NCI-H1436 treated with DMSO at 0.1 percent for 48 hours (cell line): ENCODE data around the gene MIA.
"Not testable (repeated sequence)": the region's sequence is repeated elsewhere in the genome, so short reads cannot be mapped to it uniquely, and the experiment has no call there.

ENCODE experiments used
- DNase-seq: peaks from one replicate; lab custom pipeline; 2025; lab: John Stamatoyannopoulos, UW

Gene MIA

DNA sequence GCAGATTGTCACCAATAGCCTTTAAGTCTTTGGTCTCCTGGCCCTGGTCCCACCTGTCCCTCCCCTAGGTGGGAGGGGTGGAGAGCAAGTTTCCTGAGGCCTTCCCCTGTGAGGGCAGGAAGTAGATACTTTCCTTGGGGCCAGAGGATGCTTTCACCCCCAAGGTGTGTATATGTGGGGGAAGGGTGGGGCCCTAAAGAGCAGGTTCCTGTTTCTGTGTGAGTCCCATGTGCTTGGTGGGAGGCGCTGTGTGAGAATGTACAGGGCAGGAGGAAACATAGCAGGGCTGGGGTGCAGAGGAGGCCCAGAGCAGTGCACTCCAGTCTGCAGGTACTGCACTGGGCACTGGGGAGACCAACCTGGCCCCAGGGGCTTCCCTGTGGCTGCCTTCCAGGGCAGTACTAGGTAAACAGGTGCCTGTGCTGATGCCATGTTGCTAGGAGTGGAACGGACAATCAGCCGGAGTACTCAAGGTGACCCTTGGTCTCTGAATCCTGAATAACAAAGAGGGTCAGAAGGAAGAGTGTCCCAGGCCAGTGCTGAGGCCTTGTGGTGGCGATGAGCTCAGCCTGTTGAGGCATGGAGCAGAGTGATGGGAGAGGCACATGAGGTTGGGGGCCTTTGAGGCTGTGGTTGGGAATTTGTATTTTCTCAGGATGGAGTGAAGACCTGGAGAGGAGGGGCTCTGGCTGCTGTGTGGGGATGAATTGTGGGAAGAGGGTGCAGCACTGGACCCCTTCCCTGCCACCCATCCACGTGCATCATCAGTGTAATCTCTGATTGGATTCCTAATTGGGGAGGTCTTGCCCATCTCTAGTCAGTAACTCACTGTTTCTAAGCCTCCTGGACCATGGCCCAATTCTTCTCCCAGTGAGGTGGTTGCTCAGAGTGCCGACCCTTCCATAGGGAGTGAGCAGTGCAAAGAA lies 28.8 kb downstream of the MIA start:
- DNase-seq, result no peak

DNA sequence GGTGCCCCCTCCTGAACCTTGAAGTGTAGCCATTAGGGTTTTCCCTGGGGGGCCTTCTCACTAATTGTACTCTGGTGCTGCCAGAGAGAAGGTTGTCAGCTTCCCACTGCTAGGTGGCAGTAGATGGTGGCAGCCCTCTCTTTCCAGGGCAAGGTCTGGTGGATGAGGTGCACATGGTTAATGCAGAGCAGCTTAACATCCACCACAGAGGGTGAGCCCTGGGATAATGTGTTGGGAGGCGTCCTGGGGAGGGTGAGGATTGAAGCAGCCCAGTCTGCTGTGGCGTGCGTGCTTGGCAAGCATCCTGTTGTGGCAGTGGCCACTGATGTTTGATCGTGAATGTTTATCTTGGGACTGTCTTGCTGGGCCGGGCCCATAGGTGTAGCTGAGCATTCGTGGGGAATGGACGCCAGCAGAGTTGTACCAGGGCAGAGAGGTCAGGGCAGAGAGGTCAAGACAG lies 29.5 kb downstream of the MIA start:
- no peak for DNase-seq

DNA sequence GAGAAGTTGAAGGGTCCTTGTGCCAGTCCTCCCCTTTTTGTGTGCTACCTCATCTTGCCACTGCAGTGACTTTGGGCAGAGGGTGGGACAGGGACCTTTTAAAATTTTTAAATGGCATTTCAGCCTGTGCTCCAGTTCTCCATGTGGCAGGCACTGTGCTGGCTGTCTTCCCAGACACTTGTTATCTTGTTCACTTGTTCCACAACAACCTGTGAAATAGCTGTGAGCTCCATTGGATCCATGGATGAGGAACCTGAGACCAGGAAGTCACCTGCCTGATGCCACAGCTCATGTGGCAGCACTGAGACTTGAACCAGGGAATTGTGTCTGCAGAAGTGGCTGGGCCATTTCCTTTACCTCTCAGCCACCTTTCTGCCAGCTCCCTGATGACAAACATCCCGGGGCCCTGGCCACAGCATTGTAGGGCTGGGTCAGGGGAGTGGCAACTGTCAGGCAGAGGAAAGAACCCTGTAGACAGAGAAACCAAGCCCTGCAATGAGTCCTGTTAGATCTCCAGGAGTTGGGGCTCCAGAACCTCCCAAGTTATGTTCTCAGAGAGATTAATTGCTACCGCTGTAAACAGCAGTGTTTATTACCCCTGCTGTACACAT lies 30.0 kb downstream of the MIA start:
- no peak for DNase-seq

DNA sequence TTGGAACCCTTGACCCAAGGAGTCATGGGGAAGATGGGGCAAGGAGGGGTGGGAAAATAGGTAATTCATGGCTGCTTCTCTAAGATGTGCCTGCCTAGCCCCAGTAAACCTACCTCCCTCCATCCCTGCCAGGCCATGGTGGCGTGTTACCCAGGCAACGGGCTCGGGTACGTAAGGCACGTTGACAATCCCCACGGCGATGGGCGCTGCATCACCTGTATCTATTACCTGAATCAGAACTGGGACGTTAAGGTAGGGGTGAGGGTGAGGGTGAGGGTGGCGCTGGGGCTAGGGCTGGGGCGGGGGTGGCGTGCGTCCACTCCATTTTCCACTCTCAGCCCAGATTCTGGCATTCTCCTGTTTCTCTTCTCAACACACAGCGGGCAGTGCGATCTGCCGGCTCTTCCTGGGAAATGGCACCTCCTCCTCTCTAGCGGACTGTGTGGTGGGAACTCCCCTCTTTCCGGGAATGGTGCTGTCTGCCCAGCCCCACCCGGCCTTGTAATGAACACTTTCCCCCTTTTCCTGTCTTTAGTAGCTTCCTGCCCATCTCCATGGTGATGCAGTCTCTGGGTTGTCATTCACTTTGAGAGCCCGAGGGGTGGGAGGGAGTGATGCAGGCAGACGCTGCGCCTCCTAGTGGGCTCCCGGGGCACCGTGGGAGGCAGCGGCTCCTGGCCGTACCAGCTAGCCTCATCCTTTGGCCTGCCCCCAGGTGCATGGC lies 31.3 kb downstream of the MIA start:
- no peak for DNase-seq

DNA sequence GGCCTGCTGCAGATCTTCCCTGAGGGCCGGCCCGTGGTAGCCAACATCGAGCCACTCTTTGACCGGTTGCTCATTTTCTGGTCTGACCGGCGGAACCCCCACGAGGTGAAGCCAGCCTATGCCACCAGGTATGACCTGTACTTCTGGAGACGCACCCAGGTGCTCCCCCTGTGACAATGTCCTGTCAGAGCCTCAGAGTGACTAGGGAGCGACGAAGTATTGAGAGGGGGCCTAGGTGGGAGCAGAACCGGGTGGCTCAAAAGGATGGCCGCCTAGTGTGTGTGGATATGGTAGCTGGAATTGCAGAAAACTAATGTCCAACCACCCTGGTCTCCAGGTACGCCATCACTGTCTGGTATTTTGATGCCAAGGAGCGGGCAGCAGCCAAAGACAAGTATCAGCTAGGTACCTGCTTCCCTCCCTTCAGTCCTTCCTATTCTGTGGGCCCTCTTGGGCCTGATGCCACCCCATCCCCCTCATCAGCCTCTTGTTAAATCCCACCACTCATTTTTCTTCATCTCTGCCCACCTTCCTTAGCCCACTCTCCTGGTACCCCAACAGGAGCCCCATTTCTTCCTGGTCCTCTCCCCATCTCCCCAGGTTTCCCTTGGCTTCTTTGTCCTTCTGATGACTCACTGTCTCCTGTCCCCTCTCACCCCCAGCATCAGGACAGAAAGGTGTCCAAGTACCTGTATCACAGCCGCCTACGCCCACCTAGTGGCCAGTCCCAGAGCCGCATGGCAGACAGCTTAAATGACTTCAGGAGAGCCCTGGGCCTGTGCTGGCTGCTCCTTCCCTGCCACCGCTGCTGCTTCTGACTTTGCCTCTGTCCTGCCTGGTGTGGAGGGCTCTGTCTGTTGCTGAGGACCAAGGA lies 32.1 kb downstream of the MIA start:
- no peak for DNase-seq

DNA sequence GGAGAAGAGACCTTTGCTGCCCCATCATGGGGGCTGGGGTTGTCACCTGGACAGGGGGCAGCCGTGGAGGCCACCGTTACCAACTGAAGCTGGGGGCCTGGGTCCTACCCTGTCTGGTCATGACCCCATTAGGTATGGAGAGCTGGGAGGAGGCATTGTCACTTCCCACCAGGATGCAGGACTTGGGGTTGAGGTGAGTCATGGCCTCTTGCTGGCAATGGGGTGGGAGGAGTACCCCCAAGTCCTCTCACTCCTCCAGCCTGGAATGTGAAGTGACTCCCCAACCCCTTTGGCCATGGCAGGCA lies 32.7 kb downstream of the MIA start:
- no peak for DNase-seq

DNA sequence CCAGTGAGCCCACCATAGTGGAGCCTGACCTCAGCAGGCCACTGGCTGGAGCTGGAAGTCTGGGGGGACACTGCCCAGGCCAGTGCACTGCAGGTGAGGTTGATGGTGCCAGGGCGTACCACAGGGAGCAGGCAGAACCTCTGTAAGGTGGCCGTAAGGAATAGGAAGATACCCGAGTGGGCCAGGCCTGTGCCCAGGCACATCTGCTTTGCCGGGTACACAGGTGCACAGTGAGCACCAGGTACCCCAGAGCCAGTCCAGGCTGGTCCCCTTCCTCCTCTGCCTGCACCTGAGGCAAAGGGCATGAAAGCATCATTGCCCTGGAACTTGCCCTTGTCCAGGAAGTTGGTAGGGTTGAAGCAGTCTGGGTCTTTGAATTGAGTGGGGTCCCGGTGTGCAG lies 33.2 kb downstream of the MIA start:
- DNase-seq, result no peak

DNA sequence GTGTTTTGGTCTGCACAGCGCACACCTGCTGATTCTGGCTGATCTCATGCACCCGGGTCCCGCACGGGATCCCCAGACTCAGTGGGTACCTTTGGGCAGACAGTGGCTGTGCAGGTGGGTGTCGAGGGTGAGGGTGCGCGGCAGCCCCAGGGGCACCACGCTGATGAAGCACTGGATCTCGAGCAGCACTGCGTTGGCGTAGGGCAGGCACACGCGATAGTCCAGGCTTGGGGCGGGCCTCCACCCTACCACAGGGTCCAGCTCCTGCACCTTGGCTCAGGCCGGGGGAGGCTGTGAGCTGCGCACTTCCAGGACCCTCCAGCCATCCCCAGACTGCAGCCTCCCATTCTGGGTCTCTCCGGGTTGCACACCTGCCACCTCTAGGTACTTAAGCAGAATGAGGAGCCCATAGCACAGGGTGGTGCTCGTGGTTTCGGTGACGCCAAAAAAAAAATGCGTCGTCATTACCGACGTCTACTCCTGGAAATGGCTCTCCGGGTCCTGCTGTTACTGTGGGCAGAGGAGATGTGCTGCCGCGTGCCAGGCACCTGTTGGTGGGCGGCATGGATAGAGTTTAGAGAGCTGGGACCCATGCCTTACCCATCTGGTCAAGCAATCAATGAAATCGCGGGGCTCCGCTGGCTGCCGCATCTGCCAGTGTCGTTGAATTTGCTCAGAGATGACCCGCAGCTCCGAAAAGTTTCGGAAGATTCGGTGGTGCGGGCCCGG lies 34.2 kb downstream of the MIA start:
- DNase-seq, result no peak

DNA sequence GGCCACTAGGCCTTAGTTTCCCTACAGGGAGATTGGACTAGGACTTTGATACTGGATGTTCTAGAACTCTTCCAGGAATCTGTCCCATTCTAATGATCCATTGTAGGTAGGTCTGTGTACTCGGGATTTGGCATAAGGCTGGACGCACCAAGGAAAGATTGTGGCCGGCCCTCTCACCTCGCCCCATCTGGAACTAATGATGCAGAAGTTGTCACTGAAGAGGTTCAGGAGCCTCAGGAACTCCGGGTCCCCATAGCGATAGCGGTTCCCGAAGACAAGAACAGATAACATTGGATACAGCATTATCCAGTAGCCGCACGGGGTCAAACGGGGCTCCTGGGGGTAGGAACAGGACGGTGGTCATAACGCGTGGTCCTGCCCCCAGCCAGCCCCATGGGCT lies 34.8 kb downstream of the MIA start:
- DNase-seq, result no peak

DNA sequence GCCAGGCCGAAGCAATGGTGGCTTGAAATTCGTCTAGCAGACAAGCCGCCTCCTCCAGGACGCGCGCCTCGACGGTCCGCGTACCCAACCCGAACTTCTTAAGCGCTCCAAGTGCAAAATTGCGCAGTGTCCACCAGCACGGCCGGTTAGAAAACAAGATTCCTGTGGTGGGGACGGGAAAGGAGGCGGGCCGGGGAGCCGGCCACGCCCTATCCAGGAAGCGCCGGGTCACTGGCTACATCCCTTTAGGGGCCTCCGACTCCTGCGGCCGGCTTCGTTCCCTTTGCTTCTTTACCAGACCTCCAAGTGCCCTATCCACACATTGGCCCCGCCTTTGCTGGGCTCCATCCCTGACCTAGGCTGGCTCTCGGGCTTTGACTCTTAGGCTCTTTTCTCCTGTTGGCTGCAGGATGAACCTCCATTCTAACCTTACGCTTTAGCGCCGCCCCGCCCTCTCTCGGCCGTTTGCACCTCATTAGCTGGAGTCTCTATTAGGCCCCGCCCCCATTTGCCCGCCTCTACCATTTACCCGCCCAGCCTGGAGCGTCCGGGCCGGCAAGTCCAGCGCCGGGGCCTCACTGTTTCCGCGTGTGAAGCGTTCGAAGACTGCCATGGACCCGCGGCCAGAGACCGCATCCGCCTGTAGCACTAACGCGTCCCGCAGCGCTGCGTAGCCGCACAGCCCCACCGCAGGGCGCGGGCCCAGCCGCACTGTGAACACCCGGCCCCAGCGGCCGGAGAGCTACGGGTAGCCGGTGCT lies 35.5 kb downstream of the MIA start:
- not testable (repeated sequence) for DNase-seq

DNA sequence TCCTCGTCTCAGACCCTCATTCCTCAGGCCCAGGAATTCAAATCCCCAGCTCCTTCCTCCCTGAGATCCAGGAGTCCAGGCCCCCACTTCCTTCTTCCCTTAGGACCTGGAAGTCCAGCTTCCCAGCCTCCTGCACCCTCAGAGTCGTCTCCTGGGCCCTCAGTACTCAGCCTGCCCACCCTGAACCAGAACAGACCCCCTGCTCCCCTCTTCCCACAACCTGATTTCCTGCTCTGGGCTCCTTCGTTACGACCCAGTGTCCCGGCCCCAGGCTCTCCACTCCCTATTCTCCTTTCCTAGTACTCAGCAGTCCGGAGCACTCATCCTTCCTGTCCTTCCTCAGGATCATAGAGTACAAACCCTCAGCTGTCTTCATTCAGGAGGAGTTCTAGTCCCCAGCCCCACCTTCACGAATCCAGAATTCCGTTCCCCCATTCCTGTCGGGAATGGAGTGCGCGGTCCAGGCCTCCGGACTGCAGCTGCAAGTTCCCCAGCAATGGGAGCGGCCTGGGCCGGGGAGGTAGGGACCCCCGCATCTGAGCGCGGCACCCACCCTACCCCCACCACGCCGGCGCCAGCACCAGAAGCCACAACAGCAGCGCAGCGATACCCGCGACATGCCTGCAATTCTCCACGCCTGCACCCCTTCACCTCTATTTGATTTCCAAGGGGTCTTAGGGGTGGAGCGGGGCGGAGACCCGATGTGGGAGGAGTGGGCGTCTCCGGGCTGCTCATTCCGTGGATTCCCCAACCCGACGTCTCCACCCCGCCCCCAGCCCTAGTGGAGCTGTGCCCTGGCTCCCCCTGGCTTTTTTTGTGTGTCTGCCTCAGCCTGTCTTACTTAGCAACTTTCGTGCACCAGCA lies 36.4 kb downstream of the MIA start:
- DNase-seq, result no peak

DNA sequence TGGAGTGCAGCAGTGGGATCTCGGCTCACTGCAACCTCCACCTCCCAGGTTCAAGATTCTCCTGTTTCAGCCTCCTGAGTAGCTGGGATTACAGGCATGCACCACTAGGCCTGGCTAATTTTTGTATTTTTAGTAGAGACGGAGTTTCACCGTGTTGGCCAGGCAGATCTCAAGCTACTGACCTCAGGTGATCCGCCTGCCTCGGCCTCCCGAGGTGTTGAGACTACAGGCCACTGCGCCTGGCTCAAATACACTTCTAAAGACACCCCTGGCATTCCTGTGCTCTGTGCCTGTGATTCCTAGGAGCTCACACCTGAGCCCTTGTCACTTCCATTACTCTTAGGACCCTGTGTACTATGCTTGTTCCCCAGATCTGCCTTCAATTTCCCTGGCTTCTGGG lies 37.2 kb downstream of the MIA start:
- not testable (repeated sequence) for DNase-seq

DNA sequence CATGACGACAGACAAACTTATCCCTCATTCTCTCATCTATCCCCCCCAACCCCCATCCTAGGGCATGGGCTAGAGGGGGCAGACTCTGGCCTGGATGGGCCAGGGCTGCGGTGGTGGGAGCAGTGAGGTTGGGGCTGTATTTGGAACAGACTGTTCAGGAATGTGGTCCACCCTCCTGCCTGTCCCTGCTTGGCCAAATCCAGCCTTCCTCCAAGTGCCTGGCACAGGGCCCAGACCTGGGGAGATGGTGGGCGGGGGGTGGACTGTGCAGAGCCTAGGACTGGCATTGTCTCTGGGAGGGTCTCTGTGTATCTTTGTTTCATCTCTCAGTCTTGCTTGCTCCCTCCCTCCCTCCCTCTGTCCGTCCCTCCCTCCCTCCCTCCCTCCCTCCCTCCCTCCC lies 37.9 kb downstream of the MIA start:
- no peak for DNase-seq

DNA sequence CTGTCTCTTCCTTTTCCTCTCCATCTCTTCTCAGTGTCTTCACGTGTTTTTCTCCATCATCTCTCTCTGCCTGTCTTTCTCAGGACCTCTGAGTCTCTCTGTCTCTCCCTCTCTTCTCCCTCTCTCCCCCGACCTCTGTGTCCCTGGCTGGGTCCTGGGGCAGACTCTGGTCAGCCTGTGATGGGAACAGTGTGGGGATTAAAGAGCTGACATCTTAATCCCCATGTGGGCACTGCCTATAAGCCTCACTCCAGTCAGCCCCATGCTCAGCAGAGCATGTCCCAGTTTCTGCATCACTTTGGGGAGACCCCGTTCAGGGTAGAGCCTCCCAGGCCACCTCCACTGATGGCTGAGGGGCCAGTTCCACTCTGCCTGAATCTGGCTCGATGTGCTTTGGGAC lies 39.9 kb downstream of the MIA start:
- DNase-seq, result no peak

DNA sequence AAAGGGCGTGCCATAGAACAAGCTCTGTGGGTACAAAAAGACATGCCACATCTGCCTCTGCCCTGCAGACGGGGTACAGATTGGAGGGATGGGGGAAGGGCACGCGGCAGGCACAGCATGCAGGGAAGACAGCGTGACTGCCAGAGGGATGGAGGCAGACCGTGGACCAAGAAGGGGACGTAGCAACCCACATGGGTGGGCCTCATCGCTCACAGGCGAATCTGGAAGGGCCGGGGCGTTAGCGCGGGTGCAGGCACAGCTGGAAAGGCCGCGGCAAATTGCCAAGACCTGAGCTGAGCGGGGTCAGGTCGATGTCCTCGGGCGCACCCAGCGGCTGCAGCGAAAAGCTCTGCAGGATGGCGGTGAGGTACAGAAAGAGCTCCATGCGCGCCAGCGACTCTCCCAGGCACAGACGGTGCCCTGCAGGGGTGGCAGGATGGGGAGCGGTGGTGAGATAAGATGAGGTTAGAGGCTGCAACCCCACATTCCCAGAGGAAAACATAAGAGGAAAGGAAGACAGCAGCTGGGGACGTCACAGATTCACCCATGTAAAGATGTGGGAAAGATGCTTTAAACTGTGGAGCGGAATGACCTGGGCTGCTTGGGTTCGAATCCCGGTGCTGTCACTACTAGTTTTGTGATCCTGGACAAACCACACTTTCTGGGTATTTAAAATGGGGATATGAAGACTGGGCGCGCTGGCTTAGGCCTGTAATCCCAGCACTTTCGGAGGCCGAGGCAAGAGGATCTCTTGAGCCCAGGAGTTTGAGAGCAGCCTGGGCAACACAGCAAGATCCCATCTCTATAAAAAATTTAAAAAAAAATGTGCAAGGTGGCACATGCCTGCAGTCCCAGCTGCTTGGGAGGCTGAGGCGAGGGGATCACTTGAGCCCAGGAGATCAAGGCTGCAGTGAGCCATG lies 43.4 kb downstream of the MIA start:
- not testable (repeated sequence) for DNase-seq

DNA sequence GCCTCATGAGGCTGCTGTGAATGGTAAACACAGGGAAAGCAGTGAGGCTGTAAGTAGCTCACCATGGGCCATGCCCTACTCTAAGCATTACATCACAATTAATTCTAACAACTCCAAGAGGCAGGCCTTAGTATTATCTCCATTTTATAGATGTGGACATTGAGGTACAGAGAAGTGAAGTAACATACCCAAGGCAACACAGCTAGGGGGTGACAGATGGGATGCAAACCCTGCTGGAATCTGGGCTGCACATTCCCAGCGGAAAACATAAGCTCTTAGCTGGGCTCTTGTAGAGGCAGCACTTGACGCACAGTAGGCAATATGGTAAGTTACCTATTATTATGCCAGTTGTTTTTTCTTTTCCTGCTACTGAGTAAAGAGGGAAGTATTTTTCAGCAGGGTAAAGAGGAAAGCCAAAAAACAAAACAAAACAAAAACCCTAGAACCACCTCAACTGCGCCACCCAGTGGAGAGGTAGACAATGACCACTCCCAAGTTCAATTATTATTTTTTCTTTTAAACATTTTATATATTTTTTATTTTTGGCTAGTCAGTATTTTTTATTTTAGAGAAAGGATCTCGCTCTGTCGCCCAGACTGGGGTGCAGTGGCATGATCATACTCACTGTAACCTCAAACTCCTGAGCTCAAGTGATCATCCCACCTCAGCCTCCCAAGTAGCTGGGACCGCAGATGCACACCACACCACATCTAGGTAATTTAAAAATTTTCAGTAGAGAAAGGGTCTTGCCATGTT lies 44.3 kb downstream of the MIA start:
- DNase-seq, result not testable (repeated sequence)

DNA sequence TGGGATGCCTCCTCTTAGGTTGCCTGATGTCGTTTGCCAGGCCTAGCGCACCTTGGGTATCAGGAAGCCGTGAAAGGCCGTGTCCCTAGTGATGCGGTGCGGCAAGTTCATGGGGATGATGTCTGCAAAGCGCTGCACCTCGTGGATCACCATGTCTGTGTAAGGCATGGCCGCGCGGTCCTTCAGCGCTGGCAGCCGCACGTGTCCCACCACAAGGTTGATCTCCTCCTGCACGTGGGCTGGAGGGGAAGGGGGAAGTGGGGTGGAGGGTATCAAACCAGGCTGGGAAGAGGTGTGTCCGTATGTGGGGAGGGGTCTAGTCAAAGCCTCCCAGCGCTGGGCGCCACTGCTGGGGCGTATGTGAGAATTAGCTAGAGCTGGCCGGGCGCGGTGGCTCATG lies 46.8 kb downstream of the MIA start:
- DNase-seq, result no peak
